HUES6 (cell line): Measurements from ENCODE around the gene SPATA31D3.
"Not testable (repeated sequence)": the region's sequence is repeated elsewhere in the genome, so short reads cannot be mapped to it uniquely, and the experiment has no call there.

Experiments
- H3K27ac ChIP-seq: 2 replicates; pipeline ENCODE4 v1.7.0; 2013; ENCODE audit warnings: low read depth, mild to moderate bottlenecking, low read length, inconsistent platforms
- H3K27me3 ChIP-seq: 2 replicates; pipeline ENCODE4 v1.6.1; 2013; ENCODE audit warnings: low read length; ENCODE audit not compliant: control insufficient read depth, insufficient read depth
- H3K36me3 ChIP-seq: 2 replicates; pipeline ENCODE4 v1.6.1; 2013; ENCODE audit warnings: low read length; ENCODE audit not compliant: control insufficient read depth, insufficient read depth
- H3K4me1 ChIP-seq: 2 replicates; pipeline ENCODE4 v1.6.1; 2013; ENCODE audit warnings: low read length; ENCODE audit not compliant: control insufficient read depth, insufficient read depth
- H3K4me3 ChIP-seq: 2 replicates; pipeline ENCODE4 v1.5.1; 2013; ENCODE audit warnings: low read depth, low read length
- H3K9ac ChIP-seq: one replicate; pipeline ENCODE4 v1.6.1; 2013; ENCODE audit warnings: mild to moderate bottlenecking, low read length
- H3K9me3 ChIP-seq: 2 replicates; pipeline ENCODE4 v1.6.1; 2013; ENCODE audit warnings: low read depth, low read length; ENCODE audit not compliant: control insufficient read depth, insufficient read depth

SPATA31D3 gene

DNA sequence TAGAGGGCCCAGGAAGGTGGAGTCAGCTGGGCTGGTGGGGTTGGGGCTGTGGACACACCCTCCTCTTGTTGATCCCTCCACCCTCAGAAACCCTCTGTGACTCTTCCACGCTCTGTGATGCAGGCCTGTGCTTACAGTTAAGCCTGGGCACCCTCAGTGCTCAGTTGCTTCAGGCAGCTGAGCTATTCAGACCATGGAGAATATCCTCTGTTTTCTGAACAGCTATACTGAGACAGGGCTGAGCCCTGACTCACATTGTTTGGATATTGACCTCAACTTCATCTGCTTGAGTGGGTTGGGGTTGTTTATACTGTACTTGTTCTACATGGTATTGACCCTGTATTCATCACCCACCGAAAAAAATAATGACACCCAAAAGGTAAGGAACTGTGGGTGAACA lies at the start of gene SPATA31D3:
TSS of gene SPATA31D3 (plus strand) at position 108 of the 400 bp plus-strand sequence. CDS start at position 194, 86 bp downstream.
- H3K27me3 ChIP-seq, H3K27ac ChIP-seq, H3K4me3 ChIP-seq, H3K4me1 ChIP-seq, H3K36me3 ChIP-seq, H3K9me3 ChIP-seq, H3K9ac ChIP-seq: not testable (repeated sequence)

DNA sequence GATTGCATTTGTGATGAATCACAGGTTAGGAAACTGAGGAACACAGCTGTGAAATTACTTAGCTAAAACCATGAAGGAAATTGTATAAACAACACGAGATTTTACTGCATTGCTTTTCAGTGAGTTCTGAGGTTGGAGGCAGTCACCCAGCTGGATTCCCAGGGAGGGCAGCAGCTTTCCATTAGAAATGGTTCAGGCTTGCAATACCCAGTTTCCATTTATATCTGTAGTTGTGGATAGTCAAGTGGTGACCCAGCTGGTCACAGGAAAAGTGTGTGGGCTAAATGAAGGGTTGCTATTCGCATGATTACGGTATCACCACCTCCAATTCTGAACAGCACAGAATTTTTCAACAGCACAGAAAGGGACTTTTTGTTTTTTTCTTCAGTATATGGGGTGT lies 49.4 kb upstream of the SPATA31D3 start:
- Histone ChIP-seq H3K4me1 (no peaks in the 10 kb centered on the region), H3K4me3 (no peak overlapping the region), H3K27ac (no peak overlapping the region), H3K9ac (no peak overlapping the region), H3K36me3 (no peaks in the 10 kb centered on the region), H3K27me3 (no peaks in the 10 kb centered on the region), H3K9me3 (no peaks in the 10 kb centered on the region)

DNA sequence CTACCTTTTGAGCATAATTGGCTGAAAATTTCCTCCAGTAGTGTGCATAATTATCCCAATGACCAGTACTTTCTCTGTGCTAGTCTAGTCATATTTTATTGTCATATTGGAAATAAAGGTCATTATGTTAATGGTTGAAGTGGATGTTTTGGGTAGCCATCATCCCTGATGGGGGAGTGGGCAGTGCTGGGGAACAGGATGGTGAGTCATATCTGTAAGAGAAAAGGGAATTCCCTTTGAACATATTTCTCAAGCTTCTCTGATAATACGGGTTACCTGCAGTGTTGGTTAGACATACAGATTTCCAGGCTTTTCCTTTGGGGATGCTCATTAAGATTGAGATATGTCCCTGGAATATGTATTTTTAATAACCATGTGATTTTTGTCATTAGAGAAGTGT lies 48.4 kb upstream of the SPATA31D3 start:
- H3K36me3 ChIP-seq, result no peaks in the 10 kb centered on the region
- H3K27me3 ChIP-seq, result no peaks in the 10 kb centered on the region
- no peak overlapping the region for H3K9ac ChIP-seq

DNA sequence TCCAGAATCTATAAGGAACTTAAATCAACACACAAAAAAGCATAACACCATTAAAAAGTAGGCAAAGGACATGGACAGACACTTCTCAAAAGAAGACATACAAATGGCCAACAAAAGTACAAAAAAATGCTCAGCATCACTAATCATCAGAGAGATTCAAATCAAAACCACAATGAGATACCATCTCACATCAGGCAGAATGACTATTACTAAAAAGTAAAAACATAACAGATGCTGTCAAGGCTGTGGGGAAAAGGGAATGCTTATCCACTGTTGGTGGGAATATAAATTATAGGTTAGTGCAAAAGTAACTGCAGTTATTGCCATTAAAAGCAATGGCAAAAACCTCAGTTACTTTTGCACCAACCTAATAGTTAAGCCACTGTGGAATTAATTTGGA lies 47.2 kb upstream of the SPATA31D3 start:
- Histone ChIP-seq H3K27me3 (no peaks in the 10 kb centered on the region), H3K9ac (no peak overlapping the region)

More for the DNA sequence above, 48.4 kb upstream of the SPATA31D3 start:
- Histone ChIP-seq H3K9me3 (no peaks in the 10 kb centered on the region), H3K27ac (no peak overlapping the region), H3K4me3 (no peak overlapping the region), H3K4me1 (no peaks in the 10 kb centered on the region)

DNA sequence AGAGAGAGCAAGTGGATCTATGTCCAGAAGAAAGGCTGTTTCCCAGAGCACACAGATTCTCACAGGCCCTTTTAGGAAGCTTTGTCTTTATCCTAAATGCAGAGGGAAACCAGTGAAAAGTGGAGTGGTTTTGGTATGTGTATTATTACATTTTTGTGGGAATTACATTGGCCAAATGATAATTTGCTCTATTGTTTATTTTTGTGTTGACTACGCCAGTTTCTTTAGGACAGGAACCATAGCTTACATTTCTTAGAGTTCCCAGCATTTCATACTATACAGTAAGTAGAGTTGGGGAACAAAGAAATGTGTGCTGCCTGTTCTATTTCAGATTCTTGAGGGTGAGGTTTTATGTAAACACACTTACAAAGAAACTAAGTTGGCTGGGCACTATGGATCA lies 44.4 kb upstream of the SPATA31D3 start:
- Histone ChIP-seq H3K36me3 (no peaks in the 10 kb centered on the region), H3K9ac (no peak overlapping the region), H3K27ac (no peak overlapping the region), H3K9me3 (no peaks in the 10 kb centered on the region), H3K4me1 (no peaks in the 10 kb centered on the region), H3K4me3 (no peak overlapping the region), H3K27me3 (no peaks in the 10 kb centered on the region)

More for the DNA sequence above, 47.2 kb upstream of the SPATA31D3 start:
- no peaks in the 10 kb centered on the region for H3K4me1 ChIP-seq
- H3K36me3 ChIP-seq, result no peaks in the 10 kb centered on the region
- H3K4me3 ChIP-seq, result no peak overlapping the region
- no peaks in the 10 kb centered on the region for H3K9me3 ChIP-seq
- no peak overlapping the region for H3K27ac ChIP-seq

DNA sequence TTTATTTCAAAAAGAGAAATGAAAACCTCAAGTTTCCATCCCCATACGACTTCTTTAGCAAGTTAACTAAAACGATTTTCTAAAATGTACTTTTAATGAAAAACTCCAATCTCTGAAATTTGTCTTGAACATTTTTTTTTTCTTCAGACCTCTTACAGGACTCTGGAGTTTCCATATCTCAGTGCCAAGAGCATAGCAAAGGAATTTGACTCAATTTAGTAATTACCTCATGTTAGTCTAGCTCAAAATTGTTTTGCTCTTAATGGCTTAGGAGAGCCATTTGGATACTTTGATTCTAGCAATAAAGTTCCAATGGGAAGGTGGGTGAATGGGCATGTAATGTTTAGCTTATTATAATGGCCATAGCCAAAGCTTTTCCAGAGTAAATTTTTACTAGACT lies 41.1 kb upstream of the SPATA31D3 start:
- no peaks in the 10 kb centered on the region for H3K36me3 ChIP-seq
- no peaks in the 10 kb centered on the region for H3K4me1 ChIP-seq
- no peaks in the 10 kb centered on the region for H3K27me3 ChIP-seq
- H3K9me3 ChIP-seq, result no peaks in the 10 kb centered on the region
- no peak overlapping the region for H3K4me3 ChIP-seq
- H3K27ac ChIP-seq, result no peak overlapping the region
- no peak overlapping the region for H3K9ac ChIP-seq

DNA sequence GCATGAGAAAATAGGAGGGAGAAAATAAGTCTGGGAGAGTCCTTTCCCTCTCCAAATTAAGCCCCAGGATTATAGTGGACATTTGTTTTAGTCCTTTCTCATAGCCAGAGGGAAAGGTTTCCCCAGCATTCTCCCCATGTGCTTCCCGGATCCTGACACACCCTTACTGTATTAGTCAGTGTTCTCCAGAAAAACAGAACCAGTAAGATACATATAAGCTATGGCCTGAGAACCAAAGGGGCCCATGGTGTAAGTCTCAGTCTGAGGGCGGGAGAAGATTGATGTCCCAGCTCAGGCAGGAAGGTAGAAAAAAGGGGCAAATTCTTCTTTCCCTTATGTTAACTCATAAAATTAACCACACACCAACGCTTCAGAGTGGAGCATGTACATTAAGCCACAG lies 40.7 kb upstream of the SPATA31D3 start:
- Histone ChIP-seq H3K4me1 (no peaks in the 10 kb centered on the region), H3K9me3 (no peaks in the 10 kb centered on the region), H3K36me3 (no peaks in the 10 kb centered on the region), H3K4me3 (no peak overlapping the region), H3K27me3 (no peaks in the 10 kb centered on the region), H3K27ac (no peak overlapping the region), H3K9ac (no peak overlapping the region)

DNA sequence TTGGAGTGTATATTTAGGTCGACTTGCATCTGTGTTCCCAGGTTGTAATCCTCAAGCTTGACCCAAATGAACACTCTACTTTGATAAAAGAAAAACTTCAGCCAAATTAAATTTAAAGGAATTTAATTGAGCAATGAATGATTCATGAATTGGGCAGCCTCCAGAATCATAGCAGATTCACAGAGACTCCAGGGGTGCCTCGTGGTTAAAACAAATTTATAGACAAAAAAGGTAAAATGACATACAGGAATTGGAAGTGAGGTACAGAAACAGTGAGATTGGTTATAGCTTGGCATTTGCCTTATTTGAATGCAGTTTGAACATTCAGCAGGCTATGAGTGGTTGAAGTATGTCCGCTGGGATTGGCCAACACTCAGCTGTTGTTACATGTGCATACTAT lies 36.6 kb upstream of the SPATA31D3 start:
- Histone ChIP-seq H3K36me3 (no peaks in the 10 kb centered on the region), H3K9me3 (no peaks in the 10 kb centered on the region), H3K9ac (no peak overlapping the region), H3K4me3 (no peak overlapping the region), H3K4me1 (no peaks in the 10 kb centered on the region), H3K27ac (no peak overlapping the region), H3K27me3 (no peaks in the 10 kb centered on the region)

DNA sequence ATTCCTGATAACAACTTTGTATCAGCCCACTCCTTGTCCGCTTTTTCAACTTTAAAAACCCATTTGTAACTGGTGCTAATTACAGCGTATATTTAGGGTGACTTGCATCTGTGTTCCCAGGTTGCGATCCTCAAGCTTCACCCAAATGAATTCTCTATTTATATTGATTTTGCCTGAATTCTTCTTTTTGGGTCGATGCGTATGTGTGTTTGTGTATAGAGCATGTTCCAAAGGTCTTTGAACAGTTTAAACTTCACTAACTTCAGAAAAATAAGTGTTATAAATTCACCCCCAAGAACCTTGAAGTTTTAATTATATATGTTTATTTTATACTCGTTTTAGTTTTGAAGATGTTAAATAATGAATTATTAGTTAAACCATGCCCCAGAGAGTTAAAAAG lies 31.2 kb upstream of the SPATA31D3 start:
- H3K9me3 ChIP-seq, result no peaks in the 10 kb centered on the region
- no peaks in the 10 kb centered on the region for H3K36me3 ChIP-seq
- H3K27ac ChIP-seq, result no peak overlapping the region
- H3K4me1 ChIP-seq, result no peaks in the 10 kb centered on the region
- H3K9ac ChIP-seq, result no peak overlapping the region
- no peak overlapping the region for H3K4me3 ChIP-seq
- H3K27me3 ChIP-seq, result no peaks in the 10 kb centered on the region

DNA sequence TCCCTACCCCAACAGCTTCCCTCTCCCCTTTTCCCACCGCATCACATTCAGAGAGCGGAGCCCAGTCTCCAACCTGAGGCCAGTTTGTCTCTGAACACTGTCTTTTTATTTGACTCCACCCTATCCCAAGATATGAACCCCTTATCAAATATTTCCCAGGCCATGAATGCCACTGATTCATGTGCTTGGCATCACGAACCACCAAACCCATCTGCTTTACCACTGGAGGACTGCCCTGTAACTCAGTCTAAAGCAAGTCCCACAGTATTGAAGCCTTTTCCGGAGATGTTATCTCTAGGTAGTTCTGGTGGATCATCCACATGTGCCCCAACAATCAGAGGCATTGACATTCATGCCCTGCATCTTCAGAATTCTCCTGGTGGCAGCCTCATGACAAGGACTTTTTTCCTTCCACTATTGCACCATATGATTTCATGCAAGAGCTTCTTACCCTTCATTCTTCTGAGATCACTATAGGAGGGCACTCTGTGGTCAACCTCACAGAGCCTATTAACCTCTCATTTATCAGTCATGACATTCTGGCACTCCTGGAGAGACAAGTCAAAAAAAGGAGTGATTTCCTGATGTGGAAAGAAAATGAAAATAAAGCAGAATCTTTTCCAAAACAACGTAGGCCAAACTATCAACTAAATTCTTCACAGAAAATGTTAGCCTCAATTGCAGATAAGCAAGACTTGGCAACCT lies 27.3 kb upstream of the SPATA31D3 start:
- Histone ChIP-seq H3K27ac (no peak overlapping the region), H3K4me3 (no peak overlapping the region), H3K36me3 (no peaks in the 10 kb centered on the region), H3K27me3 (no peaks in the 10 kb centered on the region), H3K4me1 (no peaks in the 10 kb centered on the region), H3K9me3 (no peaks in the 10 kb centered on the region), H3K9ac (no peak overlapping the region)

DNA sequence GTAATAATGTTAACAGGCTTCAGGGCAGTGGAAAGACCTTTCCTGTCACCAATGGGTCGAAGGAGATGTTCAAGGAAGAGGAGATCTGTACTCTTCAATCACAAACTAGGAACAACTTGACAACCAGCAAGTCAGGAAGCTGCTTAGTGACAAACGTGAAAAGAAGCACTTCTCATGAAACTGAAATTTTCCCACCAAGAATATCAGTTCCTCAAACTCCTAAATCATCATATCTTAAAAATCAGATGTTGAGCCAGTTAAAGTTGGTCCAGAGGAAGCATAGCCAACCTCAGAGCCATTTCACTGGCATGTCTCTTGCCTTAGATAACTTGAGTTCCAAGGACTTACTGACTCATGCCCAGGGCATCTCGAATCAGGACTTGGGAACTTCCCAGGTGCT lies 24.8 kb upstream of the SPATA31D3 start:
- not testable (repeated sequence) for H3K4me1 ChIP-seq, H3K4me3 ChIP-seq, H3K9ac ChIP-seq, H3K27ac ChIP-seq, H3K9me3 ChIP-seq, H3K27me3 ChIP-seq, H3K36me3 ChIP-seq

DNA sequence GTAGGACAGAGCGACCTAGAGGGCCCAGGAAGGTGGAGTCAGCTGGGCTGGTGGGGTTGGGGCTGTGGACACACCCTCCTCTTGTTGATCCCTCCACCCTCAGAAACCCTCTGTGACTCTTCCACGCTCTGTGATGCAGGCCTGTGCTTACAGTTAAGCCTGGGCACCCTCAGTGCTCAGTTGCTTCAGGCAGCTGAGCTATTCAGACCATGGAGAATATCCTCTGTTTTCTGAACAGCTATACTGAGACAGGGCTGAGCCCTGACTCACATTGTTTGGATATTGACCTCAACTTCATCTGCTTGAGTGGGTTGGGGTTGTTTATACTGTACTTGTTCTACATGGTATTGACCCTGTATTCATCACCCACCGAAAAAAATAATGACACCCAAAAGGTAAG lies 15.0 kb upstream of the SPATA31D3 start, which contains the start of gene SPATA31D4:
TSS of gene SPATA31D4 (plus strand) at position 124 of the 400 bp plus-strand sequence. CDS start at position 210, 86 bp downstream.
- H3K9ac ChIP-seq, H3K27me3 ChIP-seq, H3K27ac ChIP-seq, H3K36me3 ChIP-seq, H3K4me3 ChIP-seq, H3K4me1 ChIP-seq, H3K9me3 ChIP-seq: not testable (repeated sequence)
